Measurements from ENCODE around the gene SNED1.

The SNED1 gene

DNA sequence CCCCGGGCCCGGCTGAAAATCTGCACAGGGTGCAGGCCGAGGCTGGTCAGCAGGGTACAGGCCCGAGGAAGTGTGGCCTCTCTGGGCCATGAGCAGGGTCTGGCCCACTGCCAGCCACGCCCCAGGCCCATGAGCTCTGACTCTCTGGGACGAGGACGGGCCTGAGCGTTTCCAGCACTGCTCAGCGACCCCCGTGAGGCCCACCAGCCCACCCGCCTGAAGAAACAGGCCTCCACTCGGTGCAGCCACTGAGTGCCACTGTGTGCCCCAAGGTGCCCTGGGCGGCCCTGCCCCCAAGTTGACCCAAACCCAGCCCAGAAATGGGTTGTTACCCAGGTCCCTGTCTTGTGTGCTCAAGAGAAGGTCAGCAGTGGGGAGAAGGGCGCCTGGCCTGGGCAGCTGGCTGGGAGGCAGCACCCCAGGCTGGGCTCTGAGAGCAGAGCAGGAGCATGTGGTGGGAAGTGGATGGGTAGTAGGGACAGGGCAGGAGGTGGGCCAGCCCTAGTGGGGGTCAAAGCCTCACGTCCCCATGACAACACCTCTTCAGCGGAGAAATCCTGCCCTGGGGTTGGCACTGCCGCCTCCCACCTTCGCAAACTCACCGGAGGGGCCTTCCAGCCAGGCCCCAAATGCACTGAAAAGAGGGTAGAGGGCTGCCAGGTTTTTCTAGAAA, 2.1 kb upstream of the SNED1 start:
- H3K9me3 ChIP-seq (ENCODE audit: insufficient read depth, low read depth, low read length), result peaks cover 2% of the 10 kb centered on the region; the same call in 1 of the 2 replicates
- H3K4me2 ChIP-seq (ENCODE audit: low read depth, low read length, poor library complexity, severe bottlenecking), result no peak overlapping the region
- H3K4me1 ChIP-seq (ENCODE audit: insufficient read depth, low read length, poor library complexity, severe bottlenecking), result no peaks in the 10 kb centered on the region
- no peaks in the 10 kb centered on the region for H4K20me1 ChIP-seq (ENCODE audit: insufficient read depth, low read length, poor library complexity, severe bottlenecking)
- no peak overlapping the region for H3K4me3 ChIP-seq (ENCODE audit: low read length, poor library complexity, severe bottlenecking)
- H3K9ac ChIP-seq (ENCODE audit: low read depth, low read length, poor library complexity, severe bottlenecking), result no peak overlapping the region
- no peaks in the 10 kb centered on the region for H3K79me2 ChIP-seq (ENCODE audit: insufficient read depth, low read length)
- H3F3A ChIP-seq (ENCODE audit: low read depth), result no peaks in the 10 kb centered on the region
- H3K27me3 ChIP-seq (ENCODE audit: insufficient read depth, low read length, poor library complexity, severe bottlenecking), result no peaks in the 10 kb centered on the region
- H3K9me2 ChIP-seq (replicated peaks; ENCODE audit: low read depth, low read length), result no peaks in the 10 kb centered on the region
- no peak overlapping the region for H2AFZ ChIP-seq (ENCODE audit: low read length)
- TF ChIP-seq EZH2phosphoT487 (IDR thresholded peaks at IDR 0.05; ENCODE audit: borderline replicate concordance) (no peak), CTCF (conservative IDR thresholded peaks at IDR 0.05; ENCODE audit: low read length) (no peak)
- H3K36me3 ChIP-seq (ENCODE audit: insufficient read depth, low read length), result no peaks in the 10 kb centered on the region

GRCh38 chr2:240996834-240997140, 1.6 kb upstream of the SNED1 start:
- TF ChIP-seq EZH2phosphoT487 (IDR thresholded peaks at IDR 0.05; ENCODE audit: borderline replicate concordance) (no peak), CTCF (conservative IDR thresholded peaks at IDR 0.05; ENCODE audit: low read length) (no peak)
- Histone ChIP-seq H3K9me3 (ENCODE audit: insufficient read depth, low read depth, low read length) (peaks cover 6% of the 10 kb centered on the region; the same call in 1 of the 2 replicates), H3F3A (ENCODE audit: low read depth) (no peaks in the 10 kb centered on the region), H3K4me1 (ENCODE audit: insufficient read depth, low read length, poor library complexity, severe bottlenecking) (no peaks in the 10 kb centered on the region), H3K4me3 (ENCODE audit: low read length, poor library complexity, severe bottlenecking) (no peak overlapping the region), H4K20me1 (ENCODE audit: insufficient read depth, low read length, poor library complexity, severe bottlenecking) (no peaks in the 10 kb centered on the region), H3K9me2 (replicated peaks; ENCODE audit: low read depth, low read length) (no peaks in the 10 kb centered on the region), H3K27me3 (ENCODE audit: insufficient read depth, low read length, poor library complexity, severe bottlenecking) (no peaks in the 10 kb centered on the region), H3K9ac (ENCODE audit: low read depth, low read length, poor library complexity, severe bottlenecking) (no peak overlapping the region), H3K4me2 (ENCODE audit: low read depth, low read length, poor library complexity, severe bottlenecking) (no peak overlapping the region), H3K36me3 (ENCODE audit: insufficient read depth, low read length) (no peaks in the 10 kb centered on the region), H3K79me2 (ENCODE audit: insufficient read depth, low read length) (no peaks in the 10 kb centered on the region), H2AFZ (ENCODE audit: low read length) (no peak overlapping the region)

DNA sequence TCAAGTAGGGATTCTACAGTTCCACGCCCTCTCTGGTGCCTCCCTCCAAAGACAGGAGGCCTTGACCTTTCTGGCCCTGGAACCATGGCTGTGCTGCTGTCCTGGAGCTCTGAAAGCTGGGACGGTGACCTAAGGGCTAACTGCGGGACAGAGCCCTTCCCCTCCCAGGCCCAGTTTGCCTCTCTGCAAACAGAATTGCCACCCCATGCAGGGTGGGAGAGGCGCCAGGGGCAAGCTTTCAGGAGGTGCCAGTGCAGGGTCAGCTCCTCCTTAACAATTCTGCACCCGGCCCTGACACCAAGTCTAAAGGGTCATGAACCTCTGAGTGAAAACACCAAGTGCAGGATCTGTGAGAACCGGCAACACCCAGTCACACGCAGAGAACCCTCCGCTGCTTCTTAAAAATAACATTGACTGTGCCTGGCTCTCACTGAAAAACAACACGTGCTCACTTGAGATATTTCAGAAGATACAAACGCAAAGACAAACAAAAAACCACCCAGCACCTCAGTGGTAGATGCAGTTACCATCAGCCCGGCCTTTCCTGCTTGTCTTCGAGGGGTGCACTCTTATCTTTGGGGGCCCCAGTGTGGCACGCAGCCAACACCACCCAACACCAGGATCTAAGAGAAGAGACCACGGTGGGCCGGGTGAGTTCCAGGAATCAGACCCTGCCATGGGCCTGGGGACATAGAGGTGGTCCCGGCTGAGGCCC, 1.1 kb upstream of the SNED1 start:
- TF ChIP-seq EZH2phosphoT487 (IDR thresholded peaks at IDR 0.05; ENCODE audit: borderline replicate concordance), result no peak
- Histone ChIP-seq H3K79me2 (ENCODE audit: insufficient read depth, low read length) (no peaks in the 10 kb centered on the region), H3K9me3 (ENCODE audit: insufficient read depth, low read depth, low read length) (peaks cover 6% of the 10 kb centered on the region; the same call in 1 of the 2 replicates), H3K4me2 (ENCODE audit: low read depth, low read length, poor library complexity, severe bottlenecking) (no peak overlapping the region), H3K36me3 (ENCODE audit: insufficient read depth, low read length) (no peaks in the 10 kb centered on the region), H3F3A (ENCODE audit: low read depth) (no peaks in the 10 kb centered on the region), H3K9ac (ENCODE audit: low read depth, low read length, poor library complexity, severe bottlenecking) (no peak overlapping the region), H4K20me1 (ENCODE audit: insufficient read depth, low read length, poor library complexity, severe bottlenecking) (no peaks in the 10 kb centered on the region), H2AFZ (ENCODE audit: low read length) (no peak overlapping the region), H3K9me2 (replicated peaks; ENCODE audit: low read depth, low read length) (no peaks in the 10 kb centered on the region), H3K4me1 (ENCODE audit: insufficient read depth, low read length, poor library complexity, severe bottlenecking) (no peaks in the 10 kb centered on the region), H3K27me3 (ENCODE audit: insufficient read depth, low read length, poor library complexity, severe bottlenecking) (no peaks in the 10 kb centered on the region), H3K4me3 (ENCODE audit: low read length, poor library complexity, severe bottlenecking) (no peak overlapping the region)

GRCh38 chr2:240998706-240998994, 232 bp downstream of the SNED1 start:
- no peaks in the 10 kb centered on the region for H3K4me1 ChIP-seq (ENCODE audit: insufficient read depth, low read length, poor library complexity, severe bottlenecking)
- no peak overlapping the region for H2AFZ ChIP-seq (ENCODE audit: low read length)
- H3K9me3 ChIP-seq (ENCODE audit: insufficient read depth, low read depth, low read length), result peaks cover 14% of the 10 kb centered on the region; the same call in 1 of the 2 replicates
- H4K20me1 ChIP-seq (ENCODE audit: insufficient read depth, low read length, poor library complexity, severe bottlenecking), result no peaks in the 10 kb centered on the region
- no peaks in the 10 kb centered on the region for H3K9me2 ChIP-seq (replicated peaks; ENCODE audit: low read depth, low read length)
- H3K79me2 ChIP-seq (ENCODE audit: insufficient read depth, low read length), result no peaks in the 10 kb centered on the region
- H3K36me3 ChIP-seq (ENCODE audit: insufficient read depth, low read length), result no peaks in the 10 kb centered on the region
- H3K27me3 ChIP-seq (ENCODE audit: insufficient read depth, low read length, poor library complexity, severe bottlenecking), result no peaks in the 10 kb centered on the region
- TF ChIP-seq EZH2phosphoT487 (IDR thresholded peaks at IDR 0.05; ENCODE audit: borderline replicate concordance), result no peak
- no peak for TF ChIP-seq CTCF (conservative IDR thresholded peaks at IDR 0.05; ENCODE audit: low read length)
- H3K4me2 ChIP-seq (ENCODE audit: low read depth, low read length, poor library complexity, severe bottlenecking), result no peak overlapping the region
- H3K4me3 ChIP-seq (ENCODE audit: low read length, poor library complexity, severe bottlenecking), result no peak overlapping the region
- no peaks in the 10 kb centered on the region for H3F3A ChIP-seq (ENCODE audit: low read depth)
- no peak overlapping the region for H3K9ac ChIP-seq (ENCODE audit: low read depth, low read length, poor library complexity, severe bottlenecking)

Measured in Loucy (cell line).